GM23338 (cell line): Measurements from ENCODE around the gene TYSND1. TPM values are rescaled to one million over a fixed set of nuclear protein-coding genes. Genes with fewer than 3 reads are reported as not detected.

Experiments
- ATAC-seq: fragments of 200-7000 bp; cut with Tn5 transposase; 3 replicates; pipeline ENCODE4 v1.9.1; 2020
- DNase-seq: peaks from one replicate; pipeline ENCODE4 v3.0.0-alpha.2; 2015; ENCODE audit warnings: low spot score
- H2AFZ ChIP-seq: fragments of 200-600 bp; sonication (generic); 2 replicates; pipeline ENCODE4 v1.8.0; 2016; ENCODE audit warnings: antibody characterized with exemption, mild to moderate bottlenecking, moderate library complexity
- H3F3A ChIP-seq: fragments of 200-600 bp; sonication (generic); replicated peaks from 2 replicates; pipeline ENCODE4 v1.8.0; 2017; ENCODE audit warnings: antibody characterized with exemption, mixed run types, low read depth
- H3K27ac ChIP-seq: fragments of 200-600 bp; sonication (generic); 2 replicates; pipeline ENCODE4 v1.6.1; 2016; ENCODE audit warnings: low read depth
- H3K27me3 ChIP-seq: fragments of 200-600 bp; sonication (generic); 2 replicates; pipeline ENCODE4 v1.8.0; 2016; ENCODE audit warnings: mild to moderate bottlenecking, mixed run types, moderate library complexity; ENCODE audit not compliant: insufficient read depth
- H3K36me3 ChIP-seq: fragments of 200-600 bp; sonication (generic); 2 replicates; pipeline ENCODE4 v1.8.0; 2016; ENCODE audit warnings: mild to moderate bottlenecking; ENCODE audit not compliant: insufficient read depth
- H3K4me1 ChIP-seq: fragments of 200-600 bp; sonication (generic); 2 replicates; pipeline ENCODE4 v1.8.0; 2016; ENCODE audit warnings: mild to moderate bottlenecking, moderate library complexity; ENCODE audit not compliant: insufficient read depth
- H3K4me2 ChIP-seq: fragments of 200-600 bp; sonication (generic); 2 replicates; pipeline ENCODE4 v1.7.1; 2017; ENCODE audit warnings: mixed run types
- H3K4me3 ChIP-seq: fragments of 200-600 bp; sonication (generic); 2 replicates; pipeline ENCODE4 v1.6.1; 2016; ENCODE audit warnings: mixed run types
- H3K79me2 ChIP-seq: fragments of 200-600 bp; sonication (generic); replicated peaks from 2 replicates; pipeline ENCODE4 v1.8.0; 2017; ENCODE audit warnings: mild to moderate bottlenecking; ENCODE audit not compliant: insufficient read depth
- H3K9me2 ChIP-seq: fragments of 200-600 bp; sonication (generic); 2 replicates; pipeline ENCODE4 v1.8.0; 2017; ENCODE audit not compliant: insufficient read depth
- H4K20me1 ChIP-seq: fragments of 200-600 bp; sonication (generic); replicated peaks from 2 replicates; pipeline ENCODE4 v1.8.0; 2017; ENCODE audit warnings: mild to moderate bottlenecking; ENCODE audit not compliant: insufficient read depth
- H3K27ac Mint-ChIP-seq: 2 replicates; pipeline ENCODE4 v1.8.0; 2020; ENCODE audit warnings: inconsistent platforms, mild to moderate bottlenecking, moderate library complexity, mixed read lengths
- H3K27me3 Mint-ChIP-seq: 3 replicates; pipeline ENCODE4 v1.8.0; 2022; ENCODE audit warnings: low read depth, mild to moderate bottlenecking, moderate library complexity, mixed read lengths, inconsistent platforms; ENCODE audit not compliant: insufficient read depth, poor library complexity
- H3K36me3 Mint-ChIP-seq: 3 replicates; pipeline ENCODE4 v1.8.0; 2021; ENCODE audit warnings: low read depth, mild to moderate bottlenecking, inconsistent platforms, moderate library complexity, mixed read lengths
- H3K4me1 Mint-ChIP-seq: 3 replicates; pipeline ENCODE4 v1.8.0; 2020; ENCODE audit warnings: mild to moderate bottlenecking, inconsistent platforms, mixed read lengths
- H3K4me3 Mint-ChIP-seq: 3 replicates; pipeline ENCODE4 v1.8.0; 2021; ENCODE audit warnings: moderate library complexity, mild to moderate bottlenecking, inconsistent platforms, mixed read lengths
- H3K9me3 Mint-ChIP-seq: 3 replicates; pipeline ENCODE4 v1.8.0; 2020; ENCODE audit warnings: moderate library complexity, mild to moderate bottlenecking, inconsistent platforms, mixed read lengths
- CREB1 ChIP-seq: fragments of 250-450 bp; sonication (Bioruptor Pico); IDR thresholded peaks from 2 replicates; pipeline ENCODE4 v1.5.0; 2020; ENCODE audit warnings: low read depth, mild to moderate bottlenecking, moderate library complexity
- EZH2 ChIP-seq: fragments of 200-600 bp; sonication (generic); IDR thresholded peaks from one replicate; pipeline ENCODE4 v1.8.0; 2017; ENCODE audit warnings: antibody characterized with exemption, mild to moderate bottlenecking, low read depth; ENCODE audit not compliant: unreplicated experiment
- EZH2phosphoT487 ChIP-seq: fragments of 200-600 bp; sonication (generic); IDR thresholded peaks from one replicate; pipeline ENCODE4 v1.8.1; 2018; ENCODE audit warnings: antibody characterized with exemption; ENCODE audit not compliant: unreplicated experiment
- JUNB ChIP-seq: IDR thresholded peaks from one replicate; pipeline ENCODE4 v1.6.1; 2016; ENCODE audit warnings: antibody characterized with exemption; ENCODE audit not compliant: unreplicated experiment
- POLR2AphosphoS5 ChIP-seq: IDR thresholded peaks from 2 replicates; pipeline ENCODE4 v1.6.1; 2016; ENCODE audit warnings: antibody characterized with exemption, low read depth
- STAT1 ChIP-seq: IDR thresholded peaks from one replicate; pipeline ENCODE4 v1.6.1; 2016; ENCODE audit warnings: antibody characterized with exemption; ENCODE audit not compliant: unreplicated experiment
- ZNF114 ChIP-seq: fragments of 250-450 bp; sonication (Bioruptor Pico); IDR thresholded peaks from 2 replicates; pipeline ENCODE4 v1.5.0; 2020; ENCODE audit warnings: mild to moderate bottlenecking, moderate library complexity
- ZNF331 ChIP-seq: fragments of 250-450 bp; sonication (Bioruptor Pico); IDR thresholded peaks from 2 replicates; pipeline ENCODE4 v1.5.0; 2020; ENCODE audit warnings: low read depth, mild to moderate bottlenecking, moderate library complexity
- polyA plus RNA-seq: library from polyadenylated mRNA; unstranded; fragments of >200 nt; fragmentation: Nextera tagmentation; extraction: Ambion mirVana; gene quantifications from 2 replicates; pipeline ENCODE4 v1.2.1, GENCODE V29; 2016
- total RNA-seq: library from RNA; depleted of rRNA; stranded (reverse); fragments of >200 nt; shearing (Covaris generic); gene quantifications from 2 replicates; pipeline ENCODE4 v1.2.3, GENCODE V29; 2014
- TF ChIP-seq, protein P1 (sequence below), 2 experiments: fragments of 200-600 bp in 1 of 2; sonication (generic) in 1 of 2; conservative IDR thresholded peaks; 2 replicates each; pipeline versions ENCODE4 v1.5.1 to v1.6.1; 2016 to 2017; ENCODE audit warnings: antibody characterized with exemption in 2 of 2, low read depth in 2 of 2, mild to moderate bottlenecking in 2 of 2, moderate library complexity in 1 of 2
- TF ChIP-seq, protein P2 (sequence below): IDR thresholded peaks from one replicate; pipeline ENCODE4 v1.6.1; 2018; ENCODE audit warnings: antibody characterized with exemption; ENCODE audit not compliant: unreplicated experiment
- TF ChIP-seq, protein P3 (sequence below): IDR thresholded peaks from 2 replicates; pipeline ENCODE4 v1.6.1; 2016; ENCODE audit warnings: antibody characterized with exemption

TYSND1 gene
- total and polyA plus RNA-seq, 2 experiments from 2014 or later: 5.2 to 19.5 TPM

DNA sequence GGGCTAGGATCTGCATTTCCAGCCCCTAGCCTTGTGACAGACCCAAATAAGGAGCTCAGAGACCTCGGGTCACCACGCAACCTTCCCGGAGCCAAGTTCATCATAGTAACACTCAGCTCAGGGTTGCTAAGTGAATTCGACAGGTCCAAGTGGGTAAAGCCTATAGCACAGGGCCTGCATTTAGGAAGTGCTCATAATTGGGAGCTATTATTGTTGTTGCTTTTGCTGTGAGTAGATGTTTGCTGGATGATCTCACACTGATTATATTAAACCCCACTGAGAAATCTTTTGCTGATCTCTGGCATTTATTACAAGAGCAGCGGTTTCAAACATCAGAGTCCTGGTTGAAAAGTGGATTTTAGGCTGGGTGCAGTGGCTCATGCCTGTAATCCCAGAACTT lies 44.1 kb upstream of the TYSND1 start (continued):
- TF ChIP-seq, protein P1, sequence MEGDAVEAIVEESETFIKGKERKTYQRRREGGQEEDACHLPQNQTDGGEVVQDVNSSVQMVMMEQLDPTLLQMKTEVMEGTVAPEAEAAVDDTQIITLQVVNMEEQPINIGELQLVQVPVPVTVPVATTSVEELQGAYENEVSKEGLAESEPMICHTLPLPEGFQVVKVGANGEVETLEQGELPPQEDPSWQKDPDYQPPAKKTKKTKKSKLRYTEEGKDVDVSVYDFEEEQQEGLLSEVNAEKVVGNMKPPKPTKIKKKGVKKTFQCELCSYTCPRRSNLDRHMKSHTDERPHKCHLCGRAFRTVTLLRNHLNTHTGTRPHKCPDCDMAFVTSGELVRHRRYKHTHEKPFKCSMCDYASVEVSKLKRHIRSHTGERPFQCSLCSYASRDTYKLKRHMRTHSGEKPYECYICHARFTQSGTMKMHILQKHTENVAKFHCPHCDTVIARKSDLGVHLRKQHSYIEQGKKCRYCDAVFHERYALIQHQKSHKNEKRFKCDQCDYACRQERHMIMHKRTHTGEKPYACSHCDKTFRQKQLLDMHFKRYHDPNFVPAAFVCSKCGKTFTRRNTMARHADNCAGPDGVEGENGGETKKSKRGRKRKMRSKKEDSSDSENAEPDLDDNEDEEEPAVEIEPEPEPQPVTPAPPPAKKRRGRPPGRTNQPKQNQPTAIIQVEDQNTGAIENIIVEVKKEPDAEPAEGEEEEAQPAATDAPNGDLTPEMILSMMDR (conservative IDR thresholded peaks at IDR 0.05; ENCODE audit: low read depth in 2 of 2): no peak
- TF ChIP-seq STAT1 (no peak), ZNF114 (CRISPR knock-in tag) (no peak), POLR2AphosphoS5 (no peak), ZNF331 (no peak), CREB1 (CRISPR knock-in tag) (no peak), EZH2 (no peak), EZH2phosphoT487 (no peak), JUNB (no peak)
- TF ChIP-seq, protein P2, sequence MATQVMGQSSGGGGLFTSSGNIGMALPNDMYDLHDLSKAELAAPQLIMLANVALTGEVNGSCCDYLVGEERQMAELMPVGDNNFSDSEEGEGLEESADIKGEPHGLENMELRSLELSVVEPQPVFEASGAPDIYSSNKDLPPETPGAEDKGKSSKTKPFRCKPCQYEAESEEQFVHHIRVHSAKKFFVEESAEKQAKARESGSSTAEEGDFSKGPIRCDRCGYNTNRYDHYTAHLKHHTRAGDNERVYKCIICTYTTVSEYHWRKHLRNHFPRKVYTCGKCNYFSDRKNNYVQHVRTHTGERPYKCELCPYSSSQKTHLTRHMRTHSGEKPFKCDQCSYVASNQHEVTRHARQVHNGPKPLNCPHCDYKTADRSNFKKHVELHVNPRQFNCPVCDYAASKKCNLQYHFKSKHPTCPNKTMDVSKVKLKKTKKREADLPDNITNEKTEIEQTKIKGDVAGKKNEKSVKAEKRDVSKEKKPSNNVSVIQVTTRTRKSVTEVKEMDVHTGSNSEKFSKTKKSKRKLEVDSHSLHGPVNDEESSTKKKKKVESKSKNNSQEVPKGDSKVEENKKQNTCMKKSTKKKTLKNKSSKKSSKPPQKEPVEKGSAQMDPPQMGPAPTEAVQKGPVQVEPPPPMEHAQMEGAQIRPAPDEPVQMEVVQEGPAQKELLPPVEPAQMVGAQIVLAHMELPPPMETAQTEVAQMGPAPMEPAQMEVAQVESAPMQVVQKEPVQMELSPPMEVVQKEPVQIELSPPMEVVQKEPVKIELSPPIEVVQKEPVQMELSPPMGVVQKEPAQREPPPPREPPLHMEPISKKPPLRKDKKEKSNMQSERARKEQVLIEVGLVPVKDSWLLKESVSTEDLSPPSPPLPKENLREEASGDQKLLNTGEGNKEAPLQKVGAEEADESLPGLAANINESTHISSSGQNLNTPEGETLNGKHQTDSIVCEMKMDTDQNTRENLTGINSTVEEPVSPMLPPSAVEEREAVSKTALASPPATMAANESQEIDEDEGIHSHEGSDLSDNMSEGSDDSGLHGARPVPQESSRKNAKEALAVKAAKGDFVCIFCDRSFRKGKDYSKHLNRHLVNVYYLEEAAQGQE: no peak
- TF ChIP-seq, protein P3, sequence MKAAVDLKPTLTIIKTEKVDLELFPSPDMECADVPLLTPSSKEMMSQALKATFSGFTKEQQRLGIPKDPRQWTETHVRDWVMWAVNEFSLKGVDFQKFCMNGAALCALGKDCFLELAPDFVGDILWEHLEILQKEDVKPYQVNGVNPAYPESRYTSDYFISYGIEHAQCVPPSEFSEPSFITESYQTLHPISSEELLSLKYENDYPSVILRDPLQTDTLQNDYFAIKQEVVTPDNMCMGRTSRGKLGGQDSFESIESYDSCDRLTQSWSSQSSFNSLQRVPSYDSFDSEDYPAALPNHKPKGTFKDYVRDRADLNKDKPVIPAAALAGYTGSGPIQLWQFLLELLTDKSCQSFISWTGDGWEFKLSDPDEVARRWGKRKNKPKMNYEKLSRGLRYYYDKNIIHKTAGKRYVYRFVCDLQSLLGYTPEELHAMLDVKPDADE: no peak

DNA sequence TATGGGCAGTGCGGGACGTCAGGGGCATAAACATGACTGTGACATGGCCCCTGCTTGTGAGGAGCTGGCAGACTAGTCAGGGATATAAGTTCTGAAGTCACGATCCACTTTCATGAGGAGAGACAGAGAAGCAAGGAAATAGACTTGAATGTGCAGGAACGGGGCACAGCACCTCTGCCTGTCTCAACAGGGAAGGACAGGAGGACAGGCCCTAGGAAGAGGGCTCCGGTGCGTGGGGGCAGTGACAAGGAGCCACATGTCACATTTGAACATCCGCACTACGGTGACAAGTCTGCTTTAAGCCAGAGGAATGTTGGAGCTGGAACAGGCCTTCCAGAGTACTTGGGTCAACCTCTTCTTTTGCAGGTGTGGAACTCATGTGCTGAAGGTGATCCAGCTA lies 43.6 kb upstream of the TYSND1 start:
- Histone ChIP-seq H3K4me2 (no peak overlapping the region), H3K79me2 (no peaks in the 10 kb centered on the region), H3K4me1 (no peaks in the 10 kb centered on the region), H2AFZ (no peak overlapping the region), H3K36me3 (no peaks in the 10 kb centered on the region), H3K27me3 (no peaks in the 10 kb centered on the region), H3K9me2 (no peaks in the 10 kb centered on the region), H3F3A (no peaks in the 10 kb centered on the region), H3K27ac (no peak overlapping the region), H3K4me3 (no peak overlapping the region), H4K20me1 (no peaks in the 10 kb centered on the region)
- Mint-ChIP-seq H3K4me3 (no peak overlapping the region), H3K36me3 (no peaks in the 10 kb centered on the region), H3K4me1 (peaks cover 2% of the 10 kb centered on the region; the same call in 2 of the 3 replicates), H3K9me3 (no peaks in the 10 kb centered on the region), H3K27ac (no peak overlapping the region), H3K27me3 (peaks cover 6% of the 10 kb centered on the region)
- DNase-seq: no peak
- no peak for ATAC-seq
- TF ChIP-seq, protein P3: no peak
- TF ChIP-seq, protein P1 (conservative IDR thresholded peaks at IDR 0.05; ENCODE audit: low read depth in 2 of 2): no peak
- TF ChIP-seq, protein P2: no peak
- no peak for TF ChIP-seq POLR2AphosphoS5
